ENCODE data around the gene EED.
A peak's percentile ranks its signal among the peaks of the same experiment; 100 is the strongest.
"Not testable (repeated sequence)": the region's sequence is repeated elsewhere in the genome, so short reads cannot be mapped to it uniquely, and the experiment has no call there.

The EED gene

DNA sequence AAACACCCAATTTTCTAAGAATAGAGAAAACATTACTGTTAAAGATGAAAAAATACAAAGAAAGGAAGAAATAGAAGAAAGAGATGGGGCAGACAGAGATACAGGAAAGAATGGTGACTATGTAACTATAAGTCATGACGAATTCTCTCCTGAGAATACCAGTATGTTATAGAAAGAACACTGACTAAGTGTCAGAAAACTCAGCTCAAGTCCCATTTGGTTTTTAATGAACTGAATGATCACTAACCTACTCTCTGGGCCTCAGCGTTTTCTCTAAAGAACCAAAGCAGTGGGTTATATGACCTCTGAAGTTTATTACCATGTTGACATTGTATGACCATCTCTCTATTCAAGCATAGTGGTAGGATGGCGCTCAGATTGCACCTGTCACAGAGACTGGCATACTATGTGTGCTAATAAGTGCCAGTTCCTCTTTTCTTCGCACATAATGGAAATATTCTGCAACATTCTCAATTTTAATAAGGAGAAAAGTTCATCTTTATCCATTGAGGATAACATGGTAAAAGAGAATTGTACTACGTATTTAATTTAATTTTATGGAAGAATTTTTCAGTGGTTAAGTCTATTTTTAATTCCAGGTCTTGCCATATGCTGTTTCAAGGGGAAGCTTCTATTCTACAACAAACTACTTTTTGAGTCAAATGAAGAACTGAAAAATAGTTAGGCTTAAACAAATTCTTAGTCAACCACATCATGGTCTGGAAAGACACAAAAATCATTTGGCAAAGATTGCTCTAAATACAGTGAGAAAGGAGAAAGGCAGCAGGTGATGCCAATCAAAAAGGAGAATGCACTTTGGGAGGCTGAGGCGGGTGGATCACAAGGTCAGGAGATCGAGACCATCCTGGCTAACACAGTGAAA lies 25.0 kb upstream of the EED start:
- peak; percentile 72 for DNase-seq

DNA sequence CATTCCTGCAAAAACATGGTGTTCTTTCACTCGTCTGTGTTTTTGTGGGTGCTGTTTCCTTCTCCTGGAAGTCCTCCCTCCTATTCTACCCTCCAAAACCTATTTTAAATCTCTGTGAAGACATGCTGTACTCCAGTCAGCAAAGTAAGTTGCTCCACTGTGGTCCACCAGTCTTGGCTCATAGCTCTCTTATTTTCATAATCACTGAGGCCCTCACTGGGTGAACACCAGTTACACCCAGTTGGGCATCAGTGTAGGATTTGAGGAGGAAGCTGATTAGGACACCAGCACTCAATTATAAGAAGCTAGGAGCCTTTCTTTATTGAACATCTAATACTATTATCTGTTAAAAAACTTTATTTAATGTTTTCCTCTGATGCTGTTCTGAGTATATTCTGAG lies 23.9 kb upstream of the EED start:
- DNase-seq: no peak

DNA sequence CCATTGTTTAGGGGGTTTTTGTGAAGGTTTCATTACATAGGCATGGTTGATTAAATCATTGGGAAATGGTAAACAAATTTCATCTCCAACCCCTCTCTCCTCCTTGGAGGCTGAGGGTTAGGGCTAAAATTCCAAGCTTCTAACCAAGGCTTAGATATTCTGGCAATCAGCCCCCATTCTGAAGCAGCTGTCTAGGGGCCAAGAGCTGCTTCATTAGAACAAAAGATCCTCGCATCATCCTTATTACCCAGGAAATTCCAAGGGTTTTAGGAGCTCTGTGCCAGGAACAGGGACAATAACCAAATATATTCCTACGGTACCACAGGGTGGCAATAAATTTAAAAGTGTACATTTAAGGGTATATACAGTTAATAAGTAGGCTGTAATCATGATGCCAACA lies 22.5 kb upstream of the EED start:
- no peak for DNase-seq

DNA sequence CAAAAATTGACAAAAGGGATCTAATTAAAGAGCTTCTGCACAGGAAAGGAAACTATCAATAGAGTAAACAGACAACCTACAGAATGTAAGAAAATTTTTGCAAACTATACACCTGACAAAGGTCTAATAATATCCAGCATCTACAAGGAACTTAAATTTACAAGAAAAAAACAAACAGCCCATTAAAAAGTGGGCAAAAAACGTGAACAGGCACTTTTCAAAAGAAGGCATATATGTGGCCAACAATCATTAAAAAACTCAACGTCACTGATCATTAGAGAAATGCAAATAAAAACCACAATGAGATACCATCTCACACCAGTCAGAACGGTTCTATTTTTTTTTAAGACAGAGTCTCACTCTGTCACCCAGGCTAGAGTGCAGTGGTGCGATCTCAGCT lies 20.0 kb upstream of the EED start:
- not testable (repeated sequence) for DNase-seq

DNA sequence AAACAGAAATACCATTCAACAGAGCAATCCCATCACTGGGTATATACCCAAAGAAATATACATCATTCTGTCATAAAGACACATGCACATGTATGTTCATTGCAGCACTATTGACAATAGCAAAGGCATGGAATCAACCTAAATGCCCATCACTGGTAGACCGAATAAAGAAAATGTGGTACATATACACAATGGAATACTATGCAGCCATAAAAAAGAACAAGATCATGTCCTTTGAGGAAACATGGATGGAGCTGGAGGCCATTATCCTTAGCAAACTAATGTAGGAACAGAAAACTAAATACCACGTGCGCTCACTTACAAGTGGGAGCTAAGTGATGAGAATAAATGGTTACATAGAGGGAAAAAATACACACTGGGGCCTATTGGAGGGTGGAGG lies 19.2 kb upstream of the EED start:
- not testable (repeated sequence) for DNase-seq

DNA sequence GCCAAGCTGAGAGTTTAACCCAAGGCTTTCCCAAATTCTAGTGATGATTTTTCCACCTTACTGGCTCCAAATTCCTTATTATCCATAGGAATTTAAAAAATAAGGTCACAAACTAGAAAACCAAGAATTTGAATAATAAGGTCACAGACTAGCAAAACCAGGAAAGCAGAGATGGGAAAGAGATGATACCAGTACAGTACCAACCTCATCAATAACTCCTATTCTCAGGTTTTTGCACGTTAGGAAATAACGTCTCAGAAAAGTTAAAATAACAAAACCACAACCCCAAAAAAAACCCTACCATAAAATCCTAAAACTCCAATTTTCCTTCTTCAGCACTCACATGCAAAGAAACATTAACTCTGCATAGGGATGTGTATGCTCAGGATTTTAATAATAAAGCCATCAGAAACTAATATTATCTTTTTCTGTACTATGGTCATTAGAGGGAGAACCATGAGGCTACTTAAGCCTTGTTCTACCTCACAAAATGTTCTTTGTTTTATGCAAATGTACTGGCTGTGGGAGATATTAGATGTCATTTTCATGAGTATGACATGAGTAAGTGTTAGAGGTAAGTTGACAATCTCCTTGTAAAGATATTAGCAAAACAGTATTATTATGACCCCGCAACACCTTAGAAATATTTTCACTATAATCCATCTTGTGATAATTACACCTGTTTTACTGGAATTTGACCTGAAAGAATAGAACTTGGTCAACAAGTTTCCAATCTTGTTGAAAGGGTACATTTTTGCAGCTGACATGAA lies 16.1 kb upstream of the EED start:
- DNase-seq: no peak

DNA sequence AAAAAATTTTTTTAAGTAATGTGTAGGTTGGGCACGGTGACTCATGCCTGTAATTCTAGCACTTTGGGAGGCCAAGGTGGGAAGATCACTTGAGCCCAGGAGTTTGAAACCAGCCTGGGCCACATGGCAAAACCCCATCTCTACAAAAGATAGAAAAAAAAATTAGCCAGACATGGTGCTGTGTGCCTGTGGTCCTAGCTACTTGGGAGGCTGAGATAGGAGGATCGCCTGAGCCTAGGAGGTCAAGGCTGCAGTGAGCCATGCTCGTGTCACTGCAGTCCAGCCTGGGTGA lies 15.6 kb upstream of the EED start:
- not testable (repeated sequence) for DNase-seq

DNA sequence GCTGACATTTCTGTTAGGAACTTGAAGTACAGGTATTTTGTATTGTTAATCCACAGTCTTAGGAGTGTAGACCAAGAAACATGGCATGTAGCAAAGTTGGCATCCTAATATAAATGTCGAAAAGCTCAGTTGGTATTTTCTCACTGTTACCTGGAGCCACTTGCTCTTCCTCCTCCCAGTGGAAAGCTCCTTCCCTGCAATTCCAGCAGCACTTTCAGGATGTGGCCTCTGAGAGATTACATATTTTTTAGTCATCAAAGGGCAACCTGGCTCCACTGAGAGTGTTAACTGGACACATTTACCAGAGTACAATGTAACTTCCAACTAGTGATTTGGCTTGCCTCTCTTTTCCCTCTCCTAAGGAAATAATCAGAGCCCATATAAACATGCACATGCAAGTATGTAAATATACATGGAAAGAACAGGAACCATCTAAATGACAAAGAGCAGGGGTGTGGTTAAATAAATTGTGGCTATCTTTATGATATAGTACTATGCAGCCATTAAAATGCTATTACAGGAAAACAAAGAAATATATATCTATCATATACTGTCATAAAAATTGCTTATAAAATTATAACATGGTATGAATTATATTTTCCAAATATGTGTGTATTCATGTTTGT lies 14.3 kb upstream of the EED start:
- no peak for DNase-seq

DNA sequence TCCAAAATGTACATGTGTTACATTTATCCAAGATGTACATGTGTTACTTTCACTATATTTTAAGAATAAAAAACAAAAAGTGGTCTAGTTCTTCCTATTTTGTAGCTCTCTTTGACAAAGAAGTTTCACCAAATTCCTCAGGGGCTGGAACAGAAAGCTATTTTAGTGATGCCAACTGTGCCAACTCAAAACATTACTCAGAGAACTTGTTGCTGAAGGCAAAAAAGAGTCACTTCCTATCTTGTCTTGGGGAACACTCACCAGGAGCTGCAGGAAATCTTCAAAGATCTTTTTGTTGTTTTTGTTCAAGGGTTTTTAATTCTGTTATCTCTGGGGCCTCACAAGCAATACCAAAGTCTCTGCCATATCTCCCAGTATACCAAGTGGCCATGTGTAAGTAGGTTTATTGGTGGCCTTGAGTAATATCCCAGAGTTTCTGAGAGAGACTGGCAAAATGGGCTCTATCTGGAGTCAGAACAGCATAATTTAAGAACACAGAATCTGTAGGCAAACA lies 13.6 kb upstream of the EED start:
- DNase-seq: no peak

DNA sequence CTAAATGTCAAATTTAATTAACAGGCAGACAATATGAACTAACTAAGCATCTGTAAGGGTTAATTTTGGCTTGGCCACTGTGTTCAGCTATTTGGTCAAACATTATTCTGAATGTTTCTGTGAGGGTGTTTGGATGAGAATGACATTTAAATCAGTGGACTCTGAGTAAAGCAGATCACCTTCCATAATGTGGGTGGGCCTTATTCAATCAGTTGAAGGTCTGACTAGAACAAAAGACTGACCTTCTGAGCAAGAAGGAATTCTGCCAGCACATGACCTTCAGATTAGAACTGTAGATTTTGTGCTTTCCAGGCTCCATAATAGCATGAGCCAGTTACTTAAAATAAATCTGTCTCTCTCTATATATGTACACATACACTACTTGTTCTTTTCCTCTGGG lies 12.0 kb upstream of the EED start:
- DNase-seq: no peak

DNA sequence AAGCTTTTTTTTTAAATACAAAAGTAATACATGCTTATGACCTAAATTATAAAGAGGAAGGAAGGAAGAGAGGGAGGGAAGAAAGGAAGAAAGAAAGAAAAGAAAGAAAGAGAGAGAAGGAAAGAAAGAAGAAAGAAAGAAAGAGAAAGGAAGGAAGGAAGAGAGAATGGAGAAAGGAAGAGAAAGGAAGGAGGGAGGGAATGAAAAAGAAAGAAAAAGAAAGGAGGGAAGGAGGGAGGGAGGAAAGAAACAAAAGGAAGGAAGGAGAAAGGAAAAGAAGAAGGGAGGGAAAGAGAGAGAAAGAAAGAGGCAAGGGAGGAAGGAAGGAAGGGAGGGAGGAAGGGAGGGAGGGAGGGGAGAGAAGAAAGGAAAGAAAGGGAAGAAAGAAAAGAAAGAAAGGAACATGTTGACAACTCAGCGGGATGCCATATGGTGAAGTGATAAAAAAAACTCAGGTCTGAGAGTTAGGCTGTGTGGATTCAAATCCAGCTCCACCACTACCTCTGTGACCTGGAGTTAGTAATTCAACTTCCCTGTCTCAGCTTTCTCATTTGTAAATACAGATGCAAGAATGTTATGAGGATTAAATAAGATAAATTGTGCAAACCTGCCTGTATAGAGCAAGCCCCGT lies 9.6 kb upstream of the EED start:
- DNase-seq: no peak

DNA sequence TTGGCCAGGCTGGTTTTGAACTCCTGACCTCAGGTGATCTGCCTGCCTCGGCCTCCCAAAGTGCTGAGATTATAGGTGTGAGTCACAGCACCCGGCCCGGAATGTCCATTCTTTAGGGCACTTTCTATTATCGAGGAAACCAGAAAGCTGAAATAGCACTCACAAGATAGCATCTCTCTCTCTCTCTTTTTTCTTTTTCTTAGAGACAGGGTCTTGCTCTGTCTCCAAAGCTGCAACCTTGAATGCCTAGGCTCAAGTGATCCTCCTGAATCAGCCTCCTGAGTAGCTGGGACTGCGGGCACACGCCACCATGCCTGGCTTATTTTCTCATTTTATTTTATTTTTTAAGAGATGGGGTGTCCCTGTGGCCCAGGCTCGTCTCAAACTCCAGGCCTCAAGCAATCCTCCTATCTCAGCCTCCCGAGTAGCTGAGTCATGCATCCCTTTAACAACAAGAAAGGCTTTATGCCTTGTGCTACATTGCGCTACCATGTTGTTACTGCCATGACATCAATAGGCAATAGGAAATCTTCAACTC lies 7.2 kb upstream of the EED start:
- DNase-seq: no peak

DNA sequence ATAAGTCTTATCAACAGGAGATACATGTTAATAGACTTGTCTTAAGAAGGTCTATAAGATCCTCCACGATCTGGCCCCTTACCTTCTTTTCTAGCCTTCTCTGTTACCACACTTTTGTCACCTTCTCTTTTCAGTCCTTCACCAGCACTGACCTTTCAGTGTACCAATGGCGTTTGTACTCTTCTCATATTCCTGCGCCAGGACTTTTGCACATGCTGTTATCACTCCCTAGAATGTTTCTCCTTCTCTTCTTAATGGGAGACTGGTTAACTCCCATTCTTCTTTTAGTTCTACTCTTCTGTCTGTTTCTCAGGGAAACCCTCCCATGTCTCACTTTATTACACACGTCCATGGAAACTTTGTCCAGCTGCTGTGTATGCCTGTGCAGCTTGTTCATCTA lies 4.4 kb upstream of the EED start:
- no peak for DNase-seq

DNA sequence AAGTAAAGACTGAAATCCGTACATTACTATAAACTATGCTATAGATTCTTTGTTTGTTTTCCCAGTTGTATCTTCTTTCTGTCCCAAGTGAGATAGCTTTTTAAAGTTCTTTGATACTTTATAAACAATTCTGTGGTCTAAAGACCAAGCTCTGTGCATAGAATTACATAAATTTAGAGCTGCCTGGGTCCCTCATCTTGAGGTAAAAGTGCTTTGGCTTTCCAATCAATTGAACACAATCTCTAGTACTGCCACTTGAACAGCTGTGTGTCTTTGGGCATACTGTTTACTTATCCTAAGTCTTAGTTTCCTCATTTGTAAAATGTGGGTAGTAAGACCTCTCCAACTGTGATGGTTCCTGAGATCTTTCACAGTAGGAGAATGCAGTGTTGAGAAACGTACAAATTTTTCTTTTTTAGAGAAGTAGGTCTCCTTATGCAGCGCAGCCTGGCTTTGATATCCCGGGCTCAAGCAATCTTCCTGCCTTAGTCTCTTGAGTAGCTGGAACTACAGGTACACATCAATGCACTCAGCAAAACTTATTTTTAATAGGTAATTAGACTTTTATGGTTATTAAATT lies 2.5 kb upstream of the EED start:
- no peak for DNase-seq

DNA sequence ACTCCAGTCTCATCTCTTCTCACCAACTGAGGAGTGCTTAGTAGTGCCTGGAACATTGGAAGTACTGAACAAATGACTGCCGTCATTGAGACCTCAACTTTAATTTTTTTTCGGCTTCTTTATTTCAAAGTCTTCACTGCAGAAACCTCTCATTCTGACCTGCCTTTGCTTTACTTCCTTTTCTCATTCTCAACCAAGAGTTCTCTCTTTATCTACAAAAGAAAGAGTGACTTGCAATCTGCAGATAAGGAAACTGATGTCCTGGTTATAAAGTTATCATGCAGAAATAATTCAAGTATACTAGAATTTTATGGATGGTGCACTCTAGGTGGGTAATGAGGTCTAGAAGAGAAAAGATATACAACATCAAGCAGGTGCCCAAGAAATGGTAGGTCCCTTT lies 1.2 kb upstream of the EED start:
- no peak for DNase-seq

DNA sequence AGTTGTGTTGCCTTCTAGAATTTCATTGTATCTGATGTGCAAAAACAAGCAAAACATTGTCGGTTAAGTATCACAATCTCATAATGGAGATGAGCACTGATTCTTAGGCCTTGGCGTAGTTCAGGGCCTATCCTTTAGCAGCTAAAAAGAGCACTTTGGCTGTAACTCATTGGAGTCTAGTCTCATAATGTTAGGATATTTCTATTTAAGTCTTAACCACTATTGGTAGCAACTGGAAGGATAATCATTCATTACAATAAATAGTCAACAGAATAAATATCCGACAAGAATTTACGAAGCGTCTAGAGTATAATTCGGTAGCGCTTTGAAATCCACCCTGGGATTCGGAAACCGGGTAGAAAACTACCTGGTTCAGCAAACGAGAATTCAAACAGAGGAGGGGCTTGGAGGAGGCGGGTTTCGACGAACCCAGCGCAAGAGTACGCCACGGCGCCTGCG lies 461 bp upstream of the EED start:
- peak; percentile 94 for DNase-seq

DNA sequence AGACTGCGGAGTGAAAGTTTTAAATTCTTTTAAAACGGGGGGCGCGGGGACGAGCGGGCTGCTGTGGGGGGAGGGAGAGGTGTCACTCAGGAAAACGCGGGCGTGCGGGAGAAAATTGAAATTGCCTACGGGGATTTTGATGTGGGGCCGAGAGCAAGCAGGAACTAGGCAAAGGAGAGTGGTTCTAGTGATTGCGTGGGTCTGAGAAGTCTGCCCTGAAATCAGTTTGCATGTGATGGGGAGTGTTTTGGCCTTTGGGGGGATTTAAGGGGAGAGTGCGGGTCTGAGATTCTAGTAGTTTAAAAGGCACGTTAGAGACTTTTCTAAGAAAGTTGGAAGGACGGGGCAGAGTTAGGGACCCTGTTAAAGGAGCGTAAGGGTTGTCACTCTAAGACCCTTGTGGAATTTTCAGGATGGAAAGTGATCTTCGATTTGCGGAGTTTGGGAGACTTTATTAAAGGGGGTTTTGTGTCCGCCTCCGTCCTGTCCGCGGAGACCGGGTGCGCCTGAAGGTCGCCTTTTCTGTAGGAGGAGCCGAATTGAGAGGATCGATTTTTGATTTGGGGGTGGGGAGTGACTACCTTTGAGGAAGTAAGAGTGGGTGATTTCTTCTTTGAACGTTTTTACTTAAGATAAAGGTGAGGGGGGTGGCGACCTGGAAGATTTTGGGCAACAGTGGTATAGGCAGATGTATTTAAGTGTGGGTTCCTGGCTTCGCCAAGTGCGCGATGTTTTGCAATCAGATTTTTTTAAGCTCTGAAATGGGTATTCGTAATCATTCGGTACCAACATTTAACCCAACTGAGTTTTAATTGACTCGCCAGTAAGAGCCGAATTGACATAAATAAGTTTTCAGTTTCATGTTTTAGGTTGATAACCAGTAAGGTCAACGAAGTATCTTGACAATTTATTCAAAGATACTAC lies 1.1 kb downstream of the EED start:
- DNase-seq: peak; percentile 26

DNA sequence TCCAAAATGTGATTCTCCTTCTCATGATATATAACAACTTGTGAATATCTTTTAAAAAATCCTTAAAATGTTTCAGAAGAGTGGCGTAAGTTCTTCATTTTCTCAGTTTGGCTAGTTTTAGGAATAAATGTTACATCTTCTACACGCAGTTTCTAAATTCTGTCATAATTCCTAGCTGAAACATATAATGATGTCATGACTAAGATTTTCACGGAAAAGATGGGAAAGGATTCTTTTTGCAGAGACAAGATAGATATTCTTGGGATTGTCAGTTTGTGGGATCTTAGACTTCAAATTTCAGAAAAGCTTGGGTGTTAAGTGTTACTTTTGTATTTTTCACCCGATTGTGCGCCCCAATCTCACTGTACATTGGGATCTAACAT lies 1.7 kb downstream of the EED start:
- no peak for DNase-seq

DNA sequence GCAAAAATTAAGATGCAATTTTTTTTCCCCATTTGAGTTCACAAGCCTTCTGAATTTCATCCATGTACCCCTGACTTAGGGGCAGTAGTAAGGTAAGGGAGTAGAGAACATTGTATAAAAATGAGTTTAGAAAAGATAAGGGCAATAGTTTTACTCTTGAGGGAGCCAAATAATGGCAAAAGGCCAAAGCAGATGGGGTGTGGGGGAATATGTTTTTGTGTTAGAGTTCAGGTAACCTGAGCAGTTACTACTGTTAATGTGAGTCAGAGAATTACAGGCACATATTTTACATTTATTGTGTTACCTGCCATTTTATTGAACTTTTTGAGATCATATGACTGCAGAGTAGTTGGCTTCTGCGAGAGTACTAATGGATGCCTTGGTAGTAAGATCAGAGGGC lies 3.1 kb downstream of the EED start:
- no peak for DNase-seq

DNA sequence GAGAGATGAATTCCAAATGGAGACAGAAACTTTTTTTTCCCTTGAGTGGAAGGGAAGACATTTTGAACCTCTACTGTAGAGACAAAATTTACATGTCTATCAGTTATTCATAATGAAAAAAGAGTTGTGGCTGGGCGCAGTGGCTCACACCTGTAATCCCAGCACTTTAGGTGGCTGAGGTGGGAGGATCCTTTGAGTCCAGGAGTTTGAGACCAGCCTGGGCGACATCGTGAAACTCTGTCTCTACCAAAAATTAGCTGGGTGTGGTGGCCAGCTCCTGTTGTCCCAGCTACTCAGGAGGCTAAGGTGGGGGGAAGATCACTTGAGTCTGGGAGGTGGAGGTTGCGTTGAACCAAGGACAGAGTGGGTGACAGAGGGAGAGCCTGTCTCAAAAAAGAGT lies 4.1 kb downstream of the EED start:
- DNase-seq: no peak

DNA sequence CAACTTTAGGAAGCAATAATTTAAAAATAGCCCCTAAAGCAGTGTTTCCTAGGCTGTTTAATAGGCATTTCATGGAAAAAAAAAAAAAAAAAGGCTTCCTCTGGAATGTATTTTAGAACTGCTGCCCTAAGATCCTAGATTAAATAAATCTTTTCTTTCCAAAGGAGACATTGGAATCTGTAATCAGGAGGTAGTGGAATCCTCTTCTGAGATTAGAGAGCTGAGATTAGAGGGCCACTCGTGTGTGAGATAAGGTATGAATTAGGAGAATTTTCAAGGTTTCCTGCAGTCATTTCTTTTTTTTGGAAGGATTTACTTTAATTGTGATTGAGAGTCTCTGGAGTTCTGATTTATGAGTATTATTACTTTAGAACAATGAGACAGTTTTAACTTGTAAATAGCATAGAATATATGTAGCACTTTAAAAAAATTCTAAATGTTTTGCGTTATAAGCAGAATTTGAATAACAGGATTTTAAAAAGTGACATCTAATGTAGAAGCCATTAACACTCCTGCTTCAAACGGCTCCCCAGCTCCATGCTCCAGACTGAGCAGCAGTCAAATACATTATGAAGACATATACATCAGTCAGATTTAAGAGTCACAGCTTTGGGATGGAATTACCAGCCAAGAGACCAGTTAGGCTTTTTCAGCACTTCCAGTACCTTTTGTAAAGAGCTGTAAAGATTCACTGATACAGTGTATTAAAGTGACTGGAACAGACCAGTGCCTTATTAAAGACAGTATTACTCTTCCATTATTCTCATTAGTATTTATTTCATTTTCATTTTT lies 5.0 kb downstream of the EED start:
- no peak for DNase-seq

Data from RPMI8226 (cell line).